ENCODE results near the gene GIN1.
"Not testable (repeated sequence)": the region's sequence is repeated elsewhere in the genome, so short reads cannot be mapped to it uniquely, and the experiment has no call there.

The GIN1 gene

GRCh38 chr5:103110403-103110802 lies 9.5 kb downstream of the GIN1 start:
- no peak for DNase-seq (ENCODE audit: low spot score)

GRCh38 chr5:103109277-103109676 lies 10.7 kb downstream of the GIN1 start:
- DNase-seq (ENCODE audit: low spot score), result no peak

DNA sequence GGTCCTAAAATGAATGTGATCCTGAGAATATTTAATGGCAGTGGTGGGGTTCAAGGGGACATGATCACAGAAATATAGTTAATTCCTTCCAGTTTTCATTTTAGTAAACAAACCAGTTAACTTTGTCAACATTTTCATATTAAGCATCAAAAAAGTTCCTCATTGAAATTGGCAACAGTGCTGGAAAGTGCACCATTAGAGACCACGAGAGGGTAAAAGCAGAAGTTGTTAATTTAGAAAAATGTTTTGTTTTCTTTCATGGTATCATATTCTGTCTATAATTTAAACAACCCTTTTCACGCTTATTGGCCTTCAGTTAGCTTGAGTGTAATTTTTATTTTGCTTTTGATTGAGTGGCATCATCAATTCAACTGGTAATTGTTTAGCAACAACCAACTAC lies 11.9 kb downstream of the GIN1 start:
- no peak for DNase-seq (ENCODE audit: low spot score)

GRCh38 chr5:103102234-103102633 lies 17.7 kb downstream of the GIN1 start:
- DNase-seq (ENCODE audit: low spot score), result no peak

- no peak for DNase-seq (ENCODE audit: low spot score)
Measured at GRCh38 chr5:103101079-103101750, 18.7 kb downstream of the GIN1 start.

DNA sequence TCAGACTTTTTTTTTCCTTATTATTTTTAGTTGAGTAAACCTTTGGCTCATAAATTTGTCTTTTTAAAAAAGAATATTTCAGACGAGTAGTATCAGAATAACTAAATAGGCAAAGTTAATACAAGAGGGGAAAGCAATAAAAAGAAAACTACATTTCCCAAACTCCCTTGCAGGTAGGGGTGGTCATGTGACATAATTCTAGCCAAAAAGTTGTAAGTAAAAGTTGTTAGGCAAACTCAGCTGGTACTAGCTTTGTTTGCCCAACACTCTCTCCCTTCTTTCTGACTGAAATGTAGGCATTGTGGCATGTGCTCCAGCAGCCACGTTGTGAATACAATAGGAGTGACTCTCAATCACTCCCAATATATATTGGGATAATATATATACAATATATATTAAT lies 20.9 kb downstream of the GIN1 start:
- DNase-seq (ENCODE audit: low spot score), result no peak

DNA sequence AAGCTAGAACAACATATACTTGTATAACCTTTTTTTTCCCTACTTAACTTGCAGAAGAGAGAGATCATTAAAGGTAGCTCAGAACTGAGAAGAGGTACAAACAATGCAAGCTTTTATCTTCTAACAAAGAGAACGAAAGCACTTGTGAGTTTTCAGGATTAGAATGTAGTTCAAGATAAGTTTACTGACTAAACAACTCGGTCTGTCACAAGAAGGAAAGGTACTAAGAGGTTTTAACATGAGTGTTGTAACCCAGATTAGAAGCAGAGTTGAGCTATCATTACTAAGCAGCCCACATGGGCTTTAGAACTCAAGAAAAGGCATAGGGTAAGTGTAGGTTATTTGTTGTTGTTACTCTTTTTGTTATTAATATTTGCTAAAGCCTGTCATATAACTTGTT lies 25.2 kb downstream of the GIN1 start:
- DNase-seq (ENCODE audit: low spot score), result no peak

- DNase-seq (ENCODE audit: low spot score), result no peak
Measured at GRCh38 chr5:103093727-103094126, 26.2 kb downstream of the GIN1 start.

- DNase-seq (ENCODE audit: low spot score), result no peak
Measured at GRCh38 chr5:103092676-103093075, 27.3 kb downstream of the GIN1 start.

DNA sequence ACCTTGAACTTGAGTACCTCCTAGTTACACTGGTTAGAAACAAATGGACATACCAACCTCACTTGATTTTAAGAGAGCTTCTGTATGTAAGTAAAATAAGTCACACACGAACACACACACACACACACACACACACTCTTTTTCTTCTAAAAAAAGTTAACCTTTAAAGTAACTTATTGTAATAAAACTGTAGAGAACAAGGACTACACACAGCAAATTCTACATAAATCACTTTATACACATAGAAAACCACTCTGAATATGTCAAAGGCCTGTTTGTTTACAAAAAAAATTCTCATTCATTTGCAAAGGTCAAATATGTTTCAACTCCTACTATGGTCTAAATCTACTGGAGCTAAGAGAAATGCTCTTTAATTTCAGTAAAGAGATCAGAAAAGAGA lies 29.1 kb downstream of the GIN1 start:
- peak; percentile 33 for DNase-seq (ENCODE audit: low spot score)

GRCh38 chr5:103089272-103089671 lies 30.7 kb downstream of the GIN1 start:
- no peak for DNase-seq (ENCODE audit: low spot score)

- no peak for DNase-seq (ENCODE audit: low spot score)
Measured at GRCh38 chr5:103086547-103086946, 33.4 kb downstream of the GIN1 start.

GRCh38 chr5:103079796-103080195 lies 40.1 kb downstream of the GIN1 start:
- DNase-seq (ENCODE audit: low spot score), result no peak

- DNase-seq (ENCODE audit: low spot score), result no peak
Measured at GRCh38 chr5:103075442-103075841, 44.5 kb downstream of the GIN1 start.

GRCh38 chr5:103073500-103073899 lies 46.4 kb downstream of the GIN1 start:
- not testable (repeated sequence) for DNase-seq (ENCODE audit: low spot score)

- no peak for DNase-seq (ENCODE audit: low spot score)
Measured at GRCh38 chr5:103066326-103066725, 53.6 kb downstream of the GIN1 start.

DNA sequence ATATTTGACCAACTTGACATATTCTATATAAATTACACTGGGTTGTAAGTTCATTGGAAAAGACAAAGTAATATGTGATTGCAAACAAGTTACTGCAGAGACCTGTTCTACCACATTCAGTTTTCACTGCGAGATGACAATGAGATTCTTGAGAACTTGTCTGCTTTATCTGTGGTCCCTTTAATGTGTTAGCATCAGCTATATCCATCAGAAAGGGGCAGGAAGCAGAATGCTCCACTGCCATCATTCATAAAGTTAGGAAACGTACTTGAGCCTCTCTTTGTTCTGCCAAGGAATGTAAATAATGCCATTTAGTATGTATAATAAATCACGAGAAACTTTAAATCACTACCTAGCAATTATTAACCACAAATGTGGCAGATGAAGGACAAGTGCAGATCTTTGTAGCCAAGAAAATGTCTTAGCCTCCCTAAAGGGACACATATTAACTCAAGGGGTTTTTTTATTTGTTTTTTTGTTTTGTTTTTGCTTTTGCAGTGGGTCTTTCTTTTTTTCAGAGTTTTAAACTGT lies 59.4 kb downstream of the GIN1 start:
- DNase-seq (ENCODE audit: low spot score), result no peak

DNA sequence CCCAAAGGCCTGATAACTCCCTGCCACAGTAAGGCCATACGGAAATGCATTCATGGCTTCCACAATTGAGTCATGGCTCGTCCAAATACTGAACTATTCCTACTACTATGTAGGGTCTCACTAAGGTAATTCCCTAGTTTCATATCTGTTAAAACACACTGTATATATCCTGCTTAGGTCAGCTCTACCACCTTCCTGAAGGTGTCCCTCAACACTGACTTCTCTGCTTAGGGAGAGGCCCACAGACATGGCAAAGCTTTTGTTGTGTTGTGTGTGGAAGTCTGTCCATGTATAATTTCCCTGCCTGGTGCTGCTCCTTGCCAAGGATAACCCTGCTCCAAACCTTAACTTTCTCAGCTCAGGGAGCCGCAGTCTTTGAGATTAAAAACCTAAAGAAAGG lies 60.4 kb downstream of the GIN1 start:
- DNase-seq (ENCODE audit: low spot score), result no peak

- no peak for DNase-seq (ENCODE audit: low spot score)
Measured at GRCh38 chr5:103057208-103058130, 62.5 kb downstream of the GIN1 start.

GRCh38 chr5:103046706-103047105 lies 73.2 kb downstream of the GIN1 start:
- DNase-seq (ENCODE audit: low spot score), result not testable (repeated sequence)

GRCh38 chr5:103041071-103041676 lies 78.8 kb downstream of the GIN1 start:
- DNase-seq (ENCODE audit: low spot score), result peak; percentile 17

DNA sequence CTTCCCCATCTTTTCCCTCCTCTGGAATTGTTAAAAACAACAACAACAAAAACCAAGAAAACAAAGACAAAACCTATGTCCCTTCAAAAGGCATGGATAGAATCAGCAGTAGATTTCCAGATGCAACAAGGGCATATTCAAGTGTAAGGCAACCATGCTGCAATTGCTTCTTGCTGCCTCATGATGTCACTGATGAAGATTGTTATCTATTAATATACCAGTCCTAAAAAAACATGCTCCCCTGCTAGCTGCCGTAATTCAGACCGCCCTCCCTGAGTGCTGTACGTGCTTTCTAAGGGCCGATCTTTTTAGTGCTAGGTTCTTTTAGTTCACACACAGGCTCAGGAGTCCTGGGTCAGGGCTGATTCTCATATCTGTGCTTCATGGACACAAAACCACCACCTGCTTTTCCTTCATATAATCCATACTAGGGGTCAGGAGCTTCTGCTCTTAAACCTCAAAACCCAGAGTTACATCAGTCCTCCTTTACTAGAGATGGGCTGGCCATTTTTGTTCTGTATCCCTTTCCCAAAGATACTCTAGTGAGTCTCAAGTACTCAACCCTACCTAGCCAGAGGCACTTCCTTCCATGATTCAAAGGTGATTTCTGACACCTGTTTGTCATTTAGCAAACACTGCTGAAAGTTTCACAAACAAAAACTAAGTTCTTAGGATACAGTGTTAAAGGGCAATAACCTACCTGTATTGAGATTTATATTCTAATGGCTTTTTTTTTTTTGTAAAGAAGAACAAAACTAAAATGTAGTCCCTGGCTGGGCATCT lies 82.1 kb downstream of the GIN1 start:
- no peak for DNase-seq (ENCODE audit: low spot score)

Data from COLO829 (cell line).